ENCODE measurements around the gene CACNA1C.

CACNA1C gene

DNA sequence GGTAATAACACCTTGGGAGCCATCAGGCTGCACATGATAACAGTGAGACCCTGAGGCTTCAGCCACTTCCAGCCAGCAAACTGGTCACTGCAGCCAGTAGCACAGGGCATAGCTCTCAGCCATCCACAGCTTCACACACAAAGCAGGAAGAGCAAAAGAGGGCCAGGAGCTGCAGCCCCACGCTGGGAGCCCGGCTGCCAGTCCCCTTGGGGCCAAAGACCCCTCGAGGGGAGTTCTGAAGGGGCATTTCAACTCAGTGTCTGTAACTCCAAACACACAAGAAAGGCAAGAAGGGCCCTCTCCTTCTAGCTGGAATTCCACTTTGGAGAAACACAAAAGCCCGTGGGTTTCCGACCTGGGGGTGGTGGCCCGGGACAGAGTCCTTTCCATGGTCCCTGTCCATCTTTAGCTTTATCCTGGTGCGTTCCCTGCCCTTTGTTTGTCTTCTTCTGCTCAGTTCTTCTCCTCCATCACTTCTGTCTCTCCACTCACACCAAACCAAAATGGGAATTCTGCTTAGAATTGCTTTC, 590.2 kb downstream of the CACNA1C start:
- no peak for TF ChIP-seq TAF1 (IDR thresholded peaks at IDR 0.05; ENCODE audit: low read depth, low read length)
- TF ChIP-seq POLR2A (IDR thresholded peaks at IDR 0.05; ENCODE audit: low read depth, low read length), result no peak
- no peak for TF ChIP-seq SPI1 (IDR thresholded peaks at IDR 0.05; ENCODE audit: low read depth, low read length)
- TF ChIP-seq POU2F2 (IDR thresholded peaks at IDR 0.05; ENCODE audit: low read depth, low read length), result no peak
- TF ChIP-seq PAX5 (IDR thresholded peaks at IDR 0.05; ENCODE audit: insufficient read depth, low read length, severe bottlenecking), result no peak
- TF ChIP-seq POLR2AphosphoS5 (IDR thresholded peaks at IDR 0.05; ENCODE audit: low read depth, low read length), result no peak
- FAIRE-seq (no peak), DNase-seq (ENCODE audit: insufficient read length, low spot score) (no peak)

DNA sequence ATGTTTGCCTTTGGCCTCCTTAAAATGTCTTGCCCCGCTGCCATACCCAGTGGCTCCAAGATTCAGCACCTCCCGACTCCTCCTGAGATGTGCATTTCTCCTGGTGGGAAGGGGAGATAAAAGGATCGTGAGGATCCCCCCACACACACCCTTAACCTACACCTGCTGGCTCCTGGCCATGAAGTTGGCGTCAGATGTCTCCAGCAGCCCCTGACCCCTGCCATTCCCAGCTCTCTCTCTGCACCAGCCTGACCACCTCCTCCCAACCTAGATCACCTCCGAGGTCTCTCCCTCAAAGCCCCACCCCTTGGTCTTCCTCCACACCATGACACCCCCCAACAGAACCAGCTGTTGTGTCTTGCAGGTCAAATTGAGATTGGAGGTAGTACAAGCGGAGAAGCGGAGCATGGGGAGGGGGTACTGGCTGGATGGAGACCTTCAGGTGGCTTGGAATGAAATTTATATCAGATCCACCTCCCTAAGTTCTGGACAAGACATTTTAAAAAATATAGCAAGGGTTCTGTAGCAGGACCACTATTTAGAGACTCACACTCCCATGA, 590.9 kb downstream of the CACNA1C start:
- FAIRE-seq (no peak), DNase-seq (ENCODE audit: insufficient read length, low spot score) (no peak)

DNA sequence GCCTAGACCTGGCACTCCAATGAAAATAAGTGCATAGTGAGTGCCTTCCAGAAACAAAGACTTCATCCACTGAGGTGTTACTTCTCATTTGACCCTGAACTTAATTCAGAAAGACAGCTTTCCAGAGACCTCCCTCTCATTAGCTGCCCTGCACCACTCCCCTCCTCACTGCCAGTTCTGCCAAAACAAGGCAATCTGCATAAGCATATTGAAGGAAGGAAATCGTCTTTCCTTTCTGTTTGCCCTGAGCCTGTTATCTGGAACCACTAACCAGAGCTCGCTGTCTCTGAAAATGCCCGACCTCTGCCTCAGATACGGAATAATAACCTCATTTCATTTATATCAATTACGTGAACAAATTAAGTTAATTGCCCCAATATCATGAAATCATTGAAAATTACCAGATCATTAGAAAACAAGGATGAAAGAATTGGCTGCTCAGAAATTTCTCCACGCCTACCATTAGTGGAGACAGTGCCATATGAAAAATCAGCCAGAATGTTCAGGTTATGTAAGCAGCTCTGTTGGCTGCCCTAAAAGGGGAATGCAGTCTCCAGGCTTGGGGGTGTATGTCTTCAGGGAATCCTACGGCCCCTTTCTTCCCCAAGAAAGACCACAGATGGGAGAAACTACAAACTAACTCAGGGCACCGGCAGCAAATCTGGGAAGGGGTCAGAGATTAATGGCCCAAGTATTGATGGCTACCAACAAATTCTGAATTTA, 592.1 kb downstream of the CACNA1C start:
- FAIRE-seq (no peak), DNase-seq (ENCODE audit: insufficient read length, low spot score) (no peak)
- TF ChIP-seq POU2F2 (IDR thresholded peaks at IDR 0.05; ENCODE audit: low read depth, low read length), result no peak
- no peak for TF ChIP-seq POLR2AphosphoS5 (IDR thresholded peaks at IDR 0.05; ENCODE audit: low read depth, low read length)
- TF ChIP-seq TAF1 (IDR thresholded peaks at IDR 0.05; ENCODE audit: low read depth, low read length), result no peak
- no peak for TF ChIP-seq POLR2A (IDR thresholded peaks at IDR 0.05; ENCODE audit: low read depth, low read length)

More for the DNA sequence above, 590.9 kb downstream of the CACNA1C start:
- TF ChIP-seq SPI1 (IDR thresholded peaks at IDR 0.05; ENCODE audit: low read depth, low read length) (no peak), POLR2AphosphoS5 (IDR thresholded peaks at IDR 0.05; ENCODE audit: low read depth, low read length) (no peak), PAX5 (IDR thresholded peaks at IDR 0.05; ENCODE audit: insufficient read depth, low read length, severe bottlenecking) (no peak), TAF1 (IDR thresholded peaks at IDR 0.05; ENCODE audit: low read depth, low read length) (no peak), POLR2A (IDR thresholded peaks at IDR 0.05; ENCODE audit: low read depth, low read length) (no peak), POU2F2 (IDR thresholded peaks at IDR 0.05; ENCODE audit: low read depth, low read length) (no peak)

DNA sequence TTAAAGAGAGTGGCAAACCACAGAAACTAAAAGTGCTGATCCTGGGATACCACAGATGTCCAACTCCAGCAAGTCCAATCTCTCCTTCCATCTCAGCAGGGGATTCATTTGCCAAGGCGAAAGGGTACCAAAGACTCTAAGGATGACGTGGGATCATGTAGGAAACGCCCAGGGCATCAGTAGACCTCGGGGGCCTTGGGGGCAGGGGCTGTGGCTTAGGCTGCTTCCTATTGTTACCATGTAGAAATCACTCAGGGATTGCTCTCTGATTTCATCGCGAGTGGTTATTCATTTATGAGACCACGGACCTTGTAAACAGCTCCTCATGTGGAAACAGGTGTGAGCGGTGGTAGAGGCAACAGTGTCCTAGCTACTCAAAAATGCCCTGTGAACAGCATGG, 592.7 kb downstream of the CACNA1C start:
- no peak for TF ChIP-seq TAF1 (IDR thresholded peaks at IDR 0.05; ENCODE audit: low read depth, low read length)
- no peak for TF ChIP-seq POLR2AphosphoS5 (IDR thresholded peaks at IDR 0.05; ENCODE audit: low read depth, low read length)
- no peak for TF ChIP-seq POU2F2 (IDR thresholded peaks at IDR 0.05; ENCODE audit: low read depth, low read length)
- no peak for TF ChIP-seq PAX5 (IDR thresholded peaks at IDR 0.05; ENCODE audit: insufficient read depth, low read length, severe bottlenecking)
- TF ChIP-seq SPI1 (IDR thresholded peaks at IDR 0.05; ENCODE audit: low read depth, low read length), result no peak
- no peak for TF ChIP-seq POLR2A (IDR thresholded peaks at IDR 0.05; ENCODE audit: low read depth, low read length)
- FAIRE-seq (no peak), DNase-seq (ENCODE audit: insufficient read length, low spot score) (no peak)

DNA sequence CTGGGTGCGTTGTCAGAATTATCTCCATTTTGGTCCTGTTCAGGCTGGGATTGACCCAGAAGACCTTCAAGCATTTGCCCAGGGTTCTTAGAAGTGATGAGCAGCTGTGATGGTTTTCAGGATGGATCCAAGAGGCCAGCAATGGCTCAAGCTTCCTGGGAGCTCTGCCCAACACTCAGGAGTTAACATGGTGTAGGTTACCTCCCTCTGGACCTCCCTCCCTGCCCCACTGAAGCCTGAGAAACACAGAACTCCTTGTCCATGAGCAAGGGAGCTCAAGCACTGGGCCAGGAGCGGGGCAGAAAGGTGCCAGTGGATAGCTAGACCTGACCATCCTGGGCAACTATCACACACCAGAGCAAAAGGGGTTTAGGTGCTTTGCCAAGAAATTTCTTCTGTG, 593.6 kb downstream of the CACNA1C start:
- FAIRE-seq (no peak), DNase-seq (ENCODE audit: insufficient read length, low spot score) (no peak)
- TF ChIP-seq POLR2AphosphoS5 (IDR thresholded peaks at IDR 0.05; ENCODE audit: low read depth, low read length), result no peak
- TF ChIP-seq PAX5 (IDR thresholded peaks at IDR 0.05; ENCODE audit: insufficient read depth, low read length, severe bottlenecking), result no peak
- TF ChIP-seq SPI1 (IDR thresholded peaks at IDR 0.05; ENCODE audit: low read depth, low read length), result no peak
- no peak for TF ChIP-seq POLR2A (IDR thresholded peaks at IDR 0.05; ENCODE audit: low read depth, low read length)
- TF ChIP-seq POU2F2 (IDR thresholded peaks at IDR 0.05; ENCODE audit: low read depth, low read length), result no peak

DNA sequence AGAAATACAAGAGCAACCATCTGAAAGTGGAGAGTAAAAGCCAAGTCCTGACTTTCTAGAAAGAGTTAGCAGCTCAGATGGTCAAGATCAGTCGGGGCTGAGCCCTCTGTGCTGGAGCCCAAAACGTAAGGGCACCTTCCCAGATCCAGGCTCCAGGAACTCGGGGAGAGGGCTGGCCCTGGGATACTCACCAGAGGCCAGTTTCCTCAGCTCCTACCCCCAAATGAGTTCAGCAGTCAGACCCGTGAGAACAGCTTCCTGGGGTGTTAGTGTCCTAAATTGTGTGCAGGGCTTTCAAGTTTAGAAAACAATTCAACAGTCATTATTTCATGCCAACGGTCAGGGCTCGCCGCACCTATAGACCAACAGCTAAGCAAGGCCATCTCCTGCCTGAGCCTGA, 594.4 kb downstream of the CACNA1C start:
- DNase-seq (ENCODE audit: insufficient read length, low spot score), result no peak
- TF ChIP-seq TAF1 (IDR thresholded peaks at IDR 0.05; ENCODE audit: low read depth, low read length) (no peak), PAX5 (IDR thresholded peaks at IDR 0.05; ENCODE audit: insufficient read depth, low read length, severe bottlenecking) (no peak), POU2F2 (IDR thresholded peaks at IDR 0.05; ENCODE audit: low read depth, low read length) (no peak), POLR2A (IDR thresholded peaks at IDR 0.05; ENCODE audit: low read depth, low read length) (no peak), POLR2AphosphoS5 (IDR thresholded peaks at IDR 0.05; ENCODE audit: low read depth, low read length) (no peak), SPI1 (IDR thresholded peaks at IDR 0.05; ENCODE audit: low read depth, low read length) (no peak)
- no peak for FAIRE-seq

DNA sequence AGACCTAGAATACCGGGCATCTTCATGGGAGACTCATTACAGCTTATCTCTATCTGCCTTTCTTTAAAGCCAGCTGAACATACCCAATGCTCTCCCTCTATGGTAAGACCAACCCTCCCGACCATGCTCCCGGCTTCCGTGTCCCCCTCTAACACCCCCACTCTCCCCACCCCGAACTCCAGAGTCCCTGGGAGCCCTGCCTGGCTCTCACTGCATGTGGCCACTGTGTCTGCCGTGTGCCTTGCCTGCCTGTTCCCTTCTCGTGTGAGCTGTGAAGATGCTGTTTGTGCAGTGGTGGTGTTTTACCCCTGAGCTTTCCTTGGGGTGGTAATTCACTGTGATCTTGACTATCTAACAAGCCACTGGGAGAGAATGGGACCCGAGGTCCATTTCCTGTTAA, 595.6 kb downstream of the CACNA1C start:
- DNase-seq (ENCODE audit: insufficient read length, low spot score) (no peak), FAIRE-seq (no peak)
- TF ChIP-seq POLR2AphosphoS5 (IDR thresholded peaks at IDR 0.05; ENCODE audit: low read depth, low read length), result no peak

DNA sequence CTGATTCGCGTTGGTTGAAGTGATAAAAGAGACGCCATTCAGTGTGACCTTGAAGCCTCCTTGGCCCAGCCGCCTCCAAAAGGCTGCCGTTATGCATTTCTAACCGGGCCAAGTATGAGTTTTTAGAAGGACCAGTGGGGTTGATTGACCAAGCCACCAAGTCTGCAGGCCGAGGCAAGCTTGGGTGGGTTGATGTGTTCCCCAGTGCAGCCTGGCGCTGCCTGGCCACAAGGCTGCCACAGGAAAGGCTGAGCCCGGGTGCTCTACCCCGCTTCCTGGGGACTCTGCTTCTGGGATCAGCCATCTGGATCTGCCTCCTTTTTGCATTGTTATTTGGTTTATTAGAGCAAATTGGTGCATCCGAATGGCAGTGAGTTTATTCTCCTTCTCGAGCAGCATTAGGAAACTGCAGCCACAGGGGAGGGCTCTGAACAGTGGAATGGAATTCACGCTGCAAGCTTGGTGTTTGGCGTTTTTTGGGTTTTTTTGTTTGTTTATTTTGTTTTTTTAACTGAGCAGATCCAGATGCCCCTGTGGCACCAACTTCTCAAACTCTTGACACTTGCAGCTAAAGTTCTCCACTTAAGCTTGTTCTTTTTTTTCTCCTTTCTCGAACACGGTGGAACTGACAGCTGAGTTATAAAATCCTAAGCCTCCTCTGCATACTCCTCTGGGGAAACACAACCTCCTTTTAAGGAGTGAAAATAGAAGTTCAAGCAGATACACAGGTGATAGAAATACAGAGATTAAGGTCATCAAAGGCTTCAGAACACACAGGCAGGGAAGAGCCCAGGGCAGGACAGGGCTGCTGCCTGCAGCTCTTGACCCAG, 596.6 kb downstream of the CACNA1C start:
- no peak for FAIRE-seq
- DNase-seq (ENCODE audit: insufficient read length, low spot score), result no peak
- TF ChIP-seq PAX5 (IDR thresholded peaks at IDR 0.05; ENCODE audit: insufficient read depth, low read length, severe bottlenecking) (no peak), POU2F2 (IDR thresholded peaks at IDR 0.05; ENCODE audit: low read depth, low read length) (no peak), POLR2AphosphoS5 (IDR thresholded peaks at IDR 0.05; ENCODE audit: low read depth, low read length) (no peak), POLR2A (IDR thresholded peaks at IDR 0.05; ENCODE audit: low read depth, low read length) (no peak), TAF1 (IDR thresholded peaks at IDR 0.05; ENCODE audit: low read depth, low read length) (no peak), SPI1 (IDR thresholded peaks at IDR 0.05; ENCODE audit: low read depth, low read length) (no peak)

DNA sequence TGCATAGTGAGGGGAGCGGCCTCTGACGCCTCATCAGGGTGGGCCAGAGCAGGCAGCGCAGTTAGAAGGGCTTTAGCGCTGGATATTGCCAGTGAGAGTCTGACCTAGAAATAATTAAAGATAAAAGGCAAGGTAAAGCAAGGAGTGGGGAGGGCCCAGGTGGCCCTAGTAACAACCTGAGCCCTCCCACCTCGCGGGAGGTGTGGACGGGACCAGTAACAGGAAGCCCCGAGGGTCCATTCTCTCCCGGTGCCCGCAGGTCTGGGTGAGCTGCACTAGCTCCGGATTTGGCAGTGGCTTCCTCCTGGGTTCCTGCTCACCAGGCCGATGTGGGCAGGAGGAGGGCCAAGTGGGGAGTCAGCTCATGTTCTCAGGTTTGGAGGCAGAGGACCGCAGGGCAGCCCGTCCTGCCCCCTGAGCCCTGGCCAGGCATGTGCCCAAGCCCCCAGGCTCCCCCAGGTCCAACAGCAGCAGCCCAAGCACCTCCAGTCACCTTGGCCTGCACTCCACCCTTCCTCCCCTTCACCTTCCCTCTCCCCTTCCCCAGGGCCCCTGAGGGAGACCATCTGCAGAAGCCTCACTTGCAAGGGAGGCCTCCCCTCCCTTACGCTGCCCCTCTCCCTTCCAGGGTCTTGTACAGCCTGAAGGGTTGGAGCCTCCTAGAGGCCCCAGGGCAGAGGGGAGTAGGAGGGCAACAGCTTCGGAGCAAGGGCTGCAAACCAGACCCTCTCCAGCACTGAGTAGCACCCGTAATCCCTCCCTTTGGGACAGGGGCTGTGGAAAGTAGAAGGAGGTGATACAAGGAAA, 597.7 kb downstream of the CACNA1C start:
- TF ChIP-seq TAF1 (IDR thresholded peaks at IDR 0.05; ENCODE audit: low read depth, low read length), result no peak
- no peak for TF ChIP-seq POU2F2 (IDR thresholded peaks at IDR 0.05; ENCODE audit: low read depth, low read length)
- no peak for TF ChIP-seq POLR2AphosphoS5 (IDR thresholded peaks at IDR 0.05; ENCODE audit: low read depth, low read length)
- no peak for TF ChIP-seq POLR2A (IDR thresholded peaks at IDR 0.05; ENCODE audit: low read depth, low read length)
- TF ChIP-seq SPI1 (IDR thresholded peaks at IDR 0.05; ENCODE audit: low read depth, low read length), result no peak
- TF ChIP-seq PAX5 (IDR thresholded peaks at IDR 0.05; ENCODE audit: insufficient read depth, low read length, severe bottlenecking), result no peak
- DNase-seq (ENCODE audit: insufficient read length, low spot score) (no peak), FAIRE-seq (no peak)

All from GM12891 (cell line).